ENCODE data around the gene CNTN4. TPM values are rescaled to one million over a fixed set of nuclear protein-coding genes. Genes with fewer than 3 reads are reported as not detected.

Gene CNTN4
- total RNA-seq, 1 donor from 2014 or later: 11.0 TPM

- Histone ChIP-seq H3K27ac (ENCODE audit: low read depth, low read length) (no peak overlapping the region), H3K36me3 (ENCODE audit: control insufficient read depth in 3 of 3, insufficient read depth in 3 of 3, low read length in 3 of 3) (no peaks in the 10 kb centered on the region), H3K27me3 (ENCODE audit: control insufficient read depth in 3 of 3, insufficient read depth in 3 of 3, low read length in 3 of 3) (no peaks in the 10 kb centered on the region), H3K9me3 (ENCODE audit: control insufficient read depth in 3 of 3, low read length in 3 of 3) (no peaks in the 10 kb centered on the region), H3K9ac (ENCODE audit: low read depth in 1 of 3, low read length in 3 of 3) (no peak overlapping the region), H3K4me3 (ENCODE audit: low read length in 3 of 3) (no peak overlapping the region), H3K4me1 (ENCODE audit: control insufficient read depth in 3 of 3, insufficient read depth in 3 of 3, low read length in 3 of 3) (no peaks in the 10 kb centered on the region)
Observed at GRCh38 chr3:2148561-2149340, 50.1 kb downstream of the CNTN4 start.

GRCh38 chr3:2153053-2153452, 54.4 kb downstream of the CNTN4 start:
- H3K4me3 ChIP-seq (ENCODE audit: low read length in 3 of 3): no peak overlapping the region
- no peaks in the 10 kb centered on the region for H3K4me1 ChIP-seq (ENCODE audit: control insufficient read depth in 3 of 3, insufficient read depth in 3 of 3, low read length in 3 of 3)
- H3K9ac ChIP-seq (ENCODE audit: low read depth in 1 of 3, low read length in 3 of 3): no peak overlapping the region
- H3K27me3 ChIP-seq (ENCODE audit: control insufficient read depth in 3 of 3, insufficient read depth in 3 of 3, low read length in 3 of 3): no peaks in the 10 kb centered on the region
- no peaks in the 10 kb centered on the region for H3K9me3 ChIP-seq (ENCODE audit: control insufficient read depth in 3 of 3, low read length in 3 of 3)
- no peaks in the 10 kb centered on the region for H3K36me3 ChIP-seq (ENCODE audit: control insufficient read depth in 3 of 3, insufficient read depth in 3 of 3, low read length in 3 of 3)
- no peak overlapping the region for H3K27ac ChIP-seq (ENCODE audit: low read depth, low read length)

GRCh38 chr3:2153547-2153946, 54.9 kb downstream of the CNTN4 start:
- Histone ChIP-seq H3K27ac (ENCODE audit: low read depth, low read length) (no peak overlapping the region), H3K9me3 (ENCODE audit: control insufficient read depth in 3 of 3, low read length in 3 of 3) (no peaks in the 10 kb centered on the region), H3K4me1 (ENCODE audit: control insufficient read depth in 3 of 3, insufficient read depth in 3 of 3, low read length in 3 of 3) (no peaks in the 10 kb centered on the region), H3K4me3 (ENCODE audit: low read length in 3 of 3) (no peak overlapping the region), H3K36me3 (ENCODE audit: control insufficient read depth in 3 of 3, insufficient read depth in 3 of 3, low read length in 3 of 3) (no peaks in the 10 kb centered on the region), H3K27me3 (ENCODE audit: control insufficient read depth in 3 of 3, insufficient read depth in 3 of 3, low read length in 3 of 3) (no peaks in the 10 kb centered on the region), H3K9ac (ENCODE audit: low read depth in 1 of 3, low read length in 3 of 3) (no peak overlapping the region)

GRCh38 chr3:2154621-2155020, 56.0 kb downstream of the CNTN4 start:
- Histone ChIP-seq H3K27ac (ENCODE audit: low read depth, low read length) (no peak overlapping the region), H3K36me3 (ENCODE audit: control insufficient read depth in 3 of 3, insufficient read depth in 3 of 3, low read length in 3 of 3) (no peaks in the 10 kb centered on the region), H3K27me3 (ENCODE audit: control insufficient read depth in 3 of 3, insufficient read depth in 3 of 3, low read length in 3 of 3) (no peaks in the 10 kb centered on the region), H3K4me3 (ENCODE audit: low read length in 3 of 3) (no peak overlapping the region), H3K9ac (ENCODE audit: low read depth in 1 of 3, low read length in 3 of 3) (no peak overlapping the region), H3K9me3 (ENCODE audit: control insufficient read depth in 3 of 3, low read length in 3 of 3) (no peaks in the 10 kb centered on the region), H3K4me1 (ENCODE audit: control insufficient read depth in 3 of 3, insufficient read depth in 3 of 3, low read length in 3 of 3) (no peaks in the 10 kb centered on the region)

GRCh38 chr3:2156244-2156847, 57.7 kb downstream of the CNTN4 start:
- no peaks in the 10 kb centered on the region for H3K36me3 ChIP-seq (ENCODE audit: control insufficient read depth in 3 of 3, insufficient read depth in 3 of 3, low read length in 3 of 3)
- no peaks in the 10 kb centered on the region for H3K4me1 ChIP-seq (ENCODE audit: control insufficient read depth in 3 of 3, insufficient read depth in 3 of 3, low read length in 3 of 3)
- no peaks in the 10 kb centered on the region for H3K9me3 ChIP-seq (ENCODE audit: control insufficient read depth in 3 of 3, low read length in 3 of 3)

GRCh38 chr3:2158828-2159227, 60.2 kb downstream of the CNTN4 start:
- Histone ChIP-seq H3K9ac (ENCODE audit: low read depth in 1 of 3, low read length in 3 of 3) (no peak overlapping the region), H3K4me1 (ENCODE audit: control insufficient read depth in 3 of 3, insufficient read depth in 3 of 3, low read length in 3 of 3) (no peaks in the 10 kb centered on the region), H3K27me3 (ENCODE audit: control insufficient read depth in 3 of 3, insufficient read depth in 3 of 3, low read length in 3 of 3) (no peaks in the 10 kb centered on the region), H3K27ac (ENCODE audit: low read depth, low read length) (no peak overlapping the region), H3K9me3 (ENCODE audit: control insufficient read depth in 3 of 3, low read length in 3 of 3) (peaks cover 0 to 2% (median 0%) of the 10 kb centered on the region in 3 donors), H3K4me3 (ENCODE audit: low read length in 3 of 3) (no peak overlapping the region), H3K36me3 (ENCODE audit: control insufficient read depth in 3 of 3, insufficient read depth in 3 of 3, low read length in 3 of 3) (no peaks in the 10 kb centered on the region)

More at GRCh38 chr3:2156244-2156847, 57.7 kb downstream of the CNTN4 start:
- Histone ChIP-seq H3K27ac (ENCODE audit: low read depth, low read length) (no peak overlapping the region), H3K4me3 (ENCODE audit: low read length in 3 of 3) (no peak overlapping the region), H3K9ac (ENCODE audit: low read depth in 1 of 3, low read length in 3 of 3) (no peak overlapping the region), H3K27me3 (ENCODE audit: control insufficient read depth in 3 of 3, insufficient read depth in 3 of 3, low read length in 3 of 3) (no peaks in the 10 kb centered on the region)

- no peak overlapping the region for H3K4me3 ChIP-seq (ENCODE audit: low read length in 3 of 3)
- no peak overlapping the region for H3K27ac ChIP-seq (ENCODE audit: low read depth, low read length)
- H3K9me3 ChIP-seq (ENCODE audit: control insufficient read depth in 3 of 3, low read length in 3 of 3): peaks cover 0 to 2% (median 0%) of the 10 kb centered on the region in 3 donors
- H3K9ac ChIP-seq (ENCODE audit: low read depth in 1 of 3, low read length in 3 of 3): no peak overlapping the region
- no peaks in the 10 kb centered on the region for H3K4me1 ChIP-seq (ENCODE audit: control insufficient read depth in 3 of 3, insufficient read depth in 3 of 3, low read length in 3 of 3)
- no peaks in the 10 kb centered on the region for H3K36me3 ChIP-seq (ENCODE audit: control insufficient read depth in 3 of 3, insufficient read depth in 3 of 3, low read length in 3 of 3)
- H3K27me3 ChIP-seq (ENCODE audit: control insufficient read depth in 3 of 3, insufficient read depth in 3 of 3, low read length in 3 of 3): no peaks in the 10 kb centered on the region
Observed at GRCh38 chr3:2166552-2166951, 67.9 kb downstream of the CNTN4 start.

GRCh38 chr3:2172561-2173171, 74.0 kb downstream of the CNTN4 start:
- Histone ChIP-seq H3K9me3 (ENCODE audit: control insufficient read depth in 3 of 3, low read length in 3 of 3) (peaks cover 0 to 3% (median 0%) of the 10 kb centered on the region in 3 donors), H3K4me1 (ENCODE audit: control insufficient read depth in 3 of 3, insufficient read depth in 3 of 3, low read length in 3 of 3) (no peaks in the 10 kb centered on the region), H3K9ac (ENCODE audit: low read depth in 1 of 3, low read length in 3 of 3) (no peak overlapping the region), H3K36me3 (ENCODE audit: control insufficient read depth in 3 of 3, insufficient read depth in 3 of 3, low read length in 3 of 3) (no peaks in the 10 kb centered on the region), H3K4me3 (ENCODE audit: low read length in 3 of 3) (no peak overlapping the region), H3K27ac (ENCODE audit: low read depth, low read length) (no peak overlapping the region), H3K27me3 (ENCODE audit: control insufficient read depth in 3 of 3, insufficient read depth in 3 of 3, low read length in 3 of 3) (no peaks in the 10 kb centered on the region)

- Histone ChIP-seq H3K9ac (ENCODE audit: low read depth in 1 of 3, low read length in 3 of 3) (no peak overlapping the region), H3K27ac (ENCODE audit: low read depth, low read length) (no peak overlapping the region), H3K9me3 (ENCODE audit: control insufficient read depth in 3 of 3, low read length in 3 of 3) (no peaks in the 10 kb centered on the region), H3K36me3 (ENCODE audit: control insufficient read depth in 3 of 3, insufficient read depth in 3 of 3, low read length in 3 of 3) (no peaks in the 10 kb centered on the region), H3K4me1 (ENCODE audit: control insufficient read depth in 3 of 3, insufficient read depth in 3 of 3, low read length in 3 of 3) (no peaks in the 10 kb centered on the region), H3K27me3 (ENCODE audit: control insufficient read depth in 3 of 3, insufficient read depth in 3 of 3, low read length in 3 of 3) (no peaks in the 10 kb centered on the region), H3K4me3 (ENCODE audit: low read length in 3 of 3) (no peak overlapping the region)
Observed at GRCh38 chr3:2180634-2181033, 82.0 kb downstream of the CNTN4 start.

- no peaks in the 10 kb centered on the region for H3K36me3 ChIP-seq (ENCODE audit: control insufficient read depth in 3 of 3, insufficient read depth in 3 of 3, low read length in 3 of 3)
Observed at GRCh38 chr3:2198776-2199279, 100.2 kb downstream of the CNTN4 start.

More at GRCh38 chr3:2198776-2199279, 100.2 kb downstream of the CNTN4 start:
- H3K9me3 ChIP-seq (ENCODE audit: control insufficient read depth in 3 of 3, low read length in 3 of 3): peaks cover 0 to 2% (median 0%) of the 10 kb centered on the region in 3 donors
- no peak overlapping the region for H3K4me3 ChIP-seq (ENCODE audit: low read length in 3 of 3)
- H3K27ac ChIP-seq (ENCODE audit: low read depth, low read length): no peak overlapping the region
- no peak overlapping the region for H3K9ac ChIP-seq (ENCODE audit: low read depth in 1 of 3, low read length in 3 of 3)
- H3K27me3 ChIP-seq (ENCODE audit: control insufficient read depth in 3 of 3, insufficient read depth in 3 of 3, low read length in 3 of 3): no peaks in the 10 kb centered on the region
- H3K4me1 ChIP-seq (ENCODE audit: control insufficient read depth in 3 of 3, insufficient read depth in 3 of 3, low read length in 3 of 3): no peaks in the 10 kb centered on the region

Data from skeletal muscle tissue (tissue), 4 donors.